Activated CD8-positive, alpha-beta memory T cell treated with anti-CD3 and anti-CD28 coated beads, Interleukin-2, amount 50 U/mL, for 1 hour (primary cell): ENCODE data around the gene PKIB.

Experiments
- DNase-seq: peaks from one replicate; pipeline ENCODE4 v3.0.0-alpha.2; 2020; ENCODE audit errors: extremely low read depth

Gene PKIB

DNA sequence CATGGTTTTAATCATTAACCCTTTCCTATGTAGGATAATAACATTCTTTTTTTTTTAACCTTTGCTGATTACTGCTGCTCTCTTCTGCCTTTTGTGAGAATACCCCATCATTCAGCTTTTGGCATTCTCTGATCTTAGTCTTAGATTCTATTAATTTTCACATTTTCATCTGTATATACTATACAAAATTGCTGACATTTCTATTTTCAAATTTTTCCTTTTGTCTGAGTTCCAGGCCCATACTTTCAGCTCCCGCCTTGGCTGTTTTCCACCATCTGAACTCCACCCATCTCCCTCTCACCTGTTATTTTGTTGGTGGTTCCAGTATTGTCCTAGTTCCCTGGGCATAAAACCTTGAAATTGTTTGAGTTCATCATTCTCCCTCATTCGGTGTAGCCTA, 59.2 kb downstream of the PKIB start:
- DNase-seq, result no peak

DNA sequence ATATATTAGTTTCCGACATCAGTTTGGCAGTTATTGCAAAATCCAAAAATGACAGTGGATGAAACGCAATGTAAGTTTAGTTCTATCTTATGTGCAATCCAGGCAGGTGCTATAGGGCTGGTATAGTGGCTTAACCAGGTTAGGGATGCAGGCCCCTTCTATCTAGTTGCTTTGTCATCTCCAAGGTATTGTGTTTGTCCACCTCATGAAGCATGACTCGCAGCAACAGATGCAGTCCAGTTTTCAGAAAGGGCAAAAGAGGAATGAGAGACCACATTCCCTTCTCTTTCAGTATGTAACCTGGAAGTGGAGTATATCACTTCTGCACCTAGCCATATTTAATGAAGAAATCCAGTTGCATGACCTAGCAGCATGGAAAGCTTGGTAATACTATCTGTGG, 59.7 kb downstream of the PKIB start:
- no peak for DNase-seq

DNA sequence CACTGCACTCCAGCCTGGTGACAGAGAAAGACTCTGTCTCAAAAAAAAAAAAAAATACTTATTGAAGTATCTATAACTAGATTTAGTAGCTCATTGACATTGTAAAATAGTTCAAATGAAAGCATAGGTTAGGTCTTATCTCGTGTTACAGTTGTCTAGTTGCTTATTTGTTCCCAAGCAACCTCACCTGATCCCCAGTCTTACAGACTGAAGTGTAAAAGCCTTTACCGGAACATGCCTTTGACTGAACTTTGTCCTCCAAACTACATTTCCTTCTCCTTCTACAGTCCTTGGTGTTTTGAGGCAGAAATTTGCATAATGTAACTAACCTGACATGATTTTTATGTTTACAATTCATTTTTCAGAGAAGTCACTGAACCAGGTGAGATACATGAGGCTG, 61.0 kb downstream of the PKIB start:
- no peak for DNase-seq

DNA sequence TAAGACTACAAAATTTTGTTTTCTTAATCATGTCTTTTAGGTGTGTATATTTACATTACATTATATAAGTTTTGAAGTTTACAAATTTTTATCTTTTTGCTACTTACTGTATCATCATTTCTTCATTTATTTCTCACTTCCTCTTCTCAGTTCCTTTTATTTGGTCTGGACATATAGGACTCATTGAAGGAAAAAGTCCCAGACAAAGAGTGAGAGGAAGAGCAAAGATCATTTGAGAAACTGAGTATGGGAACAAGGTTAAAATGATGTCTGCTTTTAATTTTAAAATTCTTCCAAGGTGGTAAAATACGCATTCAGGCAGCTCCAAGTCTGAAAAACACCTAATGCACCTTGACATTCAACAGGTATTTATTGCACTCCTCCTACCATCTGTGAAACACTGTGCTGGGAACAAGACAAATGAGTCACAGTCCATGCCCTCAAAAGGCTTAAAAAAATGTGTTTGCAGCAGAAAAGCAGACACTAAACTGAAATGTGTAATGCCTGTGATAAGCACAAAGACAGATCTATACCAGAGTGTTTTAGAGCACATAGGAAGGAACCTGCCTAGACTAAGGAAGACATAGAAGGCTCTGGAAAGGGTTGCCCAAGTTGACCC, 63.2 kb downstream of the PKIB start:
- no peak for DNase-seq

DNA sequence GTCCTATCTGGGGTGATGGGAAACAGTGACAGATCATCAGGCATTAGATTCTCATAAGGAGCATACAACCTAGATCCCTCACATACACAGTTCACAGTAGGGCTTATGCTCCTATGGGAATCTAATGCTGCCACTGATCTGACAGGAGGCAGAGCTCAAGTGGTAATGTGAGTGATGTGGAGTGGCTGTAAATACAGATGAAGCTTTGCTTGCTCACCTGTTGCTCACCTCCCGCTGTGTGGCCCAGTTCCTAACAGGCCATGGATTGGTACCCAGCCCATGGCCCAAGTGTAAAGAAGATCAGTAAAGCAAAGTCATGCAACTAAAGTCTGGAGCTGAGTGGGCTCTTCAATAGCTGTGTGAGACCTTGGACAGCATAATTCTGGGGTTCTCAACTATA, 65.9 kb downstream of the PKIB start:
- no peak for DNase-seq

DNA sequence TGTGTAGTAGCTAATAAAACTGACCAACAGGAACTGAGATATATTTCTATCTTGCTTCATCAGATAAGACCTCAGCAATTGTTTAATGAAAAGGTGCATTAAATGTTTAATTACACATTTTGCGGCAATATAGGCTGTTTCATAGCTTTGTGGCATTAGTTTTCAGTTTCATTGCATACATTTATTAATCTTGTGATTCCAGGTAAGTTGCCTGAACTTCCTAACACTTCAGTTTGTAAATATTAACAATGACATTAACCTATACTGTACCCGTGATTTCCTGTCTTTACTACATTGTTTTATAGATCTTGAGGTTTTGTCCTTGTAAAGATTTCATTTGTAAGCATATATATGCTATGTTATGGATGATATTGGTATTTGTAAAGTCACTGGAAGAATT, 66.5 kb downstream of the PKIB start:
- no peak for DNase-seq

DNA sequence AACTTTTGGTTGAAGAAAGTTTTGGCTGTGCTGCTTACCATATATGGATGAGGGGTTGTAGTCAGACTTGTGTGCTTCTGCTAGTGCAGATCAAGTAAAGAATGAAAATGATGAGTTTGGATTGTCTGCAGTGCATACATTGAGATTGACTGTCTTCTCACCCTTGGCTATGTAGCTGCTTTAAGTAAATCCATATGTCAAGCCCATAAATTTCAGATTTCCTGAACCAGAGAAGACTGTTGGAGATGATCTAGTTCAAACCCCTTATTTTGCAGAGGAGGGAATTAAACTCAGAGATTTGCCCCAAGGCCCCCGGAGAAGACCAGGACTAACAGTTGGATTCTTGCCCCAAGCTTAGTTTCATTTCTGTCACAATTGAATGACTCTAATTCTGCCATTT, 67.2 kb downstream of the PKIB start:
- no peak for DNase-seq

DNA sequence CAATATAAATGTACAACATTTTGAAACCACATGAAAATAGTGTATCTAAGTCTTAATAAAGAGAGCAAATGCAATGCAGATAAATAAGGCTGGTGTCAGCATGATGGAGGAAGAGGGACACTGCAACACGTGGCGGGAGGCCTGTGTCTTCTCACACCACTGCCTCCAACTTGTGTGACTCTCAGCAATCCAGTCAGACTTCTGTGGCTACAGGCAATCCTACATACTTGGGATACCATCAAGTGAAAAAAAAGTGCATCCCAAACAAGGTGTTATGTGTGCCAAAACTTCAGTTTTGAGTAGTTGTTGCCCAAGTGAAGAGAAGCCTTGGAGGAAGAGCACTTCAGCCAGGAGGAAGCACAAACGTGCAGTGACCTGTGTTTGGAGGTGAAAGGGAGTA, 68.6 kb downstream of the PKIB start:
- no peak for DNase-seq

DNA sequence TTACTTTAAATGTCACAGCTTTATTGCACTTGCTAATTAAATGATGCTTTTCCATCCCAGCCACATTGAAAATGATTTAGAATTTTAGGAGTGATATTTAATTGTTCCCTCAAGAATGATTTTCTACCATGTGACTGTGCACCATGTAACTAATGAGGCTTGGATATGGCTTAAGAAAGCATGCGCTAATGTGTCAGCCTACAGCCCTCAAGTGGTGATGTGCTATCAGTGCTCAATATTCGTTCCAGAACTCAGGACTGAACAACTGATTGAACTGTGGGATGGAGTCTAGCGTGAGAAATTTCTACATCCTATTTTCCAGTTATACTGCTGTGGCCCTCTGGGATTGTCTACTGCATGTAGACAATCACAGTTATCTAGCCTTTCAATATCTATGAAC, 71.5 kb downstream of the PKIB start:
- no peak for DNase-seq

DNA sequence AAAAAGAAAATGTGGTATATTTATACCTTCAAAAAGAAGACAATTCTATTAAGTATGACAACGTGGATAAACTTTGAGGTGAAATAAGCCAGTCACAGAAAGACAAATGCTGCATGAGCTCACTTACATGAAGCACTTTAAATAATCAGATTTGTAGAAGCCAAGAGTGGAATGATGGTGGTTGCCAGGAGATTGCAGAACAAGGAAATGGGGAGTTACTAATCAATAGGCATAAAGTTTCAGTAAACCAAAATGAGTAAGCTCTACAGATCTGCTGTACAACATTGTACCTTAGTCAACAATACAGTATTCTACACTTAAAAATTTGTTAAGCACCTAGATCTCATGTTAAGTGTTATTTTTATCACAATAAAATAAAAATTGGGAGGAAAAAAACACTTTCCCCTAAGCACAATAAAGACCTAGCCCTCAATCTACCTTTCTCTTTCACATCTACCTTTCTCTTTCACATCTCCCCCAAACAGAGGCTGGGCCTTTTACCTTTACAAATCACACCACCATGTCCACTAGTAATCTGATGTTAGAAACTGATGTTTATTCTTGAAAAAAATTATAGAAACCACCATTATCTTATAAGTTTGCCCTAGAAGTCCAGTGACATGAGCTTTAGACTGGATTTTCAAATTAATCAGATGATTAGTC, 73.9 kb downstream of the PKIB start:
- no peak for DNase-seq

DNA sequence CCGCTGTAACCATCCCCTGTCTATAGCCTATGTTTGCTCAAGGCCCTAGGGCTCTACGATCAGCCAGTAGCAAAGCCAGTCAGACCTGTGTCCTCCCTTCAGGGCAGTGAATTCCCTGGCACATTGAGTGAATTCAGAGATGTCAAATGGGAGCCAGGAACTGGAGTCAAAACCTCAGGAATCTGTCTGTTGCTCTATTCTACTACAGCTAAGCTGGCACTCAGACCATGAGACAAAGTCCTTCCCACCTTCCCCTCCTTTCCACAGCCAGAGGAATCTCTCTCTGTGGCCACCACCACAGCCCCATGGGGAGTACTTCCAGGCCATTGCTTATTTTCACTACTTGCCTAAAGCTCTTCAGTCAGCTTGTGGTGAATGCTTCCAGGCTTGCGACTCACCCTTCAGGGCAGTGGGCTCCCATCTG, 82.0 kb downstream of the PKIB start:
- no peak for DNase-seq

DNA sequence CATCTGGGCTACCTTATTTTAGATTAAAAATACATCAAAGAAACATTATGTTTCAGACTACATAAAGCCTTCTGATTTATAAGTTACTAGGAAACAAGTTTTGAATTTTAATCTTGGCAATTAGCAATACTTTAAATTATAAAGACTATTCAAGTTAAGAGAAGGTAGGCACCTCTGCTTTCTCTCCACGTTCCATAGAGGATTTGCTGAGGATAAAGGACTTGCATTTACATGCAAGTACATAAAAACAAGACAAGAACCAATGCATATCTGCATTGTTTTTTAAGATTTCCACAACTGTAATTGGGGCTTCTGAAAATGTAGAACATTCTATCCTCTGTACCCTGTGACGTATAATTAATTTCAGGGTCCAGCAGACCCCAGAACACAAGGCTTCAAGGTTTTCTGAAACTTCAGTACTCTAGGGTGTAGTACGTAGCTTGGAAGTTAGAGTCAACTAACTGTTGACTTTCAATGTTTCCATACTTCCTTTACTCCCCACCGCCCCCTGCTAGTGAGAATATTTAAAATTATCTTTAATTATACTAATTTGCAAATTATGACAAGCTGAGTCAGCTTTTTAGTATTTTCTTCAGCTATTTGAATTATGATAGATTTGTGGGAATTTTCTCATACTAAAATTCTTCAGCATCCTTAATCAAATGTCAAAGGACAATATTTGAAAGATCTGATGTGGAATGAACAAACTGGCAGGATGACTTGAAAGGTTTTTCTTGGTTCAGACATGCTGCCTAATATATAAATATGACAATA, 82.8 kb downstream of the PKIB start:
- no peak for DNase-seq

DNA sequence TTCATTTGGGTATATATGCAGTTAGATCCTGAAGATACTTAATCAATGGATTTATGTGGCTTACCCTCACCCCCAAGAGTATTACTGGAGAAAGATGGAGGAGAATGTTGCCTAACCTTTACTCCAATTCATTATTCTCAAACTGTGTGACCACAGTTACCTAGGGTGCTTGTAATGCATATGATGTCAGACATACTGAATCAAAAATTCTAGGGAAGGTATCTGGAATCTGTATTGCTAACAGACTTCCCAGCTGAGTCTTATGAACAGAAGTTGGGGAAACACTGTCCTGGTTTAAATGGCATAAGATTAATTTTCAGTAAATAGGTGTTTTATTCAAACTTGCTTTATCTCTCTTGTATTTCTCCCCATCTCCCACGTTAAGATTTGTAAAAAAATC, 83.9 kb downstream of the PKIB start:
- no peak for DNase-seq

DNA sequence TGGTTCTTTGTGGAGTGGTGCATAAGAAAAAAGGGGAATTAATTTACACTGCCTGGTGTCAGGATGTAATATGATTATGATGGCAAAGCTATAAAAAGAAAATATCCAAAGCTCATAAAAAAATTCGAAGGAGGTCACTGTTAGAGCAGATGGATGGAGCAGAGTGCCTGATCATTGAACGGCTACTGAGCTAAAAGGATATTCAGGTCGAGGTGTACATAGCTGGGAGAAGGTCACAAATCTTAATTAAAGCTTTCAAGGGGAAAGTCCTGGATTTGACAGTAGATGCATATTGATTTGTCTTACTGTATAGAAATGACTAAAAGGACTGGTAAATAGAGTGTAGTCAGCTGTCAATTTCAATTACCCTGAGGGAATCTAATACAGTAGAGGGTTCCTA, 84.4 kb downstream of the PKIB start:
- DNase-seq, result no peak

DNA sequence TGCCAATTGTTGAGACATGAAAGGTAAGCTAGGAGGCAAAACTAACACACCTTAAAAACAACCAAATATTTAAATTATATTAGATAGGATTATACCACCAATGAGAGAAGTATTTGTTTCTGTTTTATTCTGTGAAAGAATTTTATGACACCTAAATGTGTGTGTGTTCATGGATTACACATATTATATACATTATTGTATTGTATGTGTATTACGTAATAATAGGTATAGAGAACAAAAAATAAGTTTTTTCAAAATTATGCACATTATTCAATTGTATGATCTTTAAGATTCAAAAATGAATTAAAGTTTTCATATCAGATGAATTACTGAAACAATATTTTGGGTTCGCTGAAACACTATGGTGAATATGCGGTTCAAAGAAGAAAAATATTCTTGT, 85.0 kb downstream of the PKIB start:
- DNase-seq, result no peak

DNA sequence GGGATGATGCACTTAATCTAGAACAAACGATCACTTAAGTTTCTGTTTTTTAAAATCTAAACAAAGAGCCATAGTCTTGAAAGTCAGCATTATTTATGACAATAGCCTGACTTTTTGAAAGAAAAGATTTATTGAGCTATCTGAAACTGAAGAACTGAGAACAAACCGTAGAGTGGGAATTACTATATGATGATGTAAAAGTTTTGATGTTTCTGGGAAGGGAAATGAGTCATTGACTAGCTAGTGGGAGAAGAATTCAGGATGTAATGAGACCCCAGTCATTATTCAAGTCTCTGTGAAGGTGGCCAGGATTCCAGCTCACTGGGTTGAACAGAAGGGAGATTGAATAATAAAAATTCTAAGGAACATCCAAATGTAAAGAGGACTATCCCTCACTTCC, 85.9 kb downstream of the PKIB start:
- DNase-seq, result no peak

DNA sequence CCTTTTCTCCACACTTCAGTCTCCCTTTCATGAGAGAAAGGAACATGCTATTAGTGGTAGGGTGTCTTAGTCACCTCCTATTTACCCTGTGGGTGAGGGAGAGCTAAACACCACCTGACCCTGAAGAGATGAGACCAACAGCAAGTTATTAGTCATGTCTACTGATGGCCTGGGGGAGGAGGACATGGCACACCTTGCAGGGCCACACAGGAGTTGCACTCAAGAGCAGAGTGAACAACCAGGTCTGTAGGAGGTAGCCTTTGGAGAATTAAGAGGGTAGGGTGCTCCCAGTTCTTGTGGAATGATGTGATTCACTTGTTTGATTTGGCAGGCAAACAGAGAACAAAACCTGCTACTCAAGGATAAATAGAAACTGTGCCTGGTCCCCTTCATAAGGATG, 86.6 kb downstream of the PKIB start:
- no peak for DNase-seq

DNA sequence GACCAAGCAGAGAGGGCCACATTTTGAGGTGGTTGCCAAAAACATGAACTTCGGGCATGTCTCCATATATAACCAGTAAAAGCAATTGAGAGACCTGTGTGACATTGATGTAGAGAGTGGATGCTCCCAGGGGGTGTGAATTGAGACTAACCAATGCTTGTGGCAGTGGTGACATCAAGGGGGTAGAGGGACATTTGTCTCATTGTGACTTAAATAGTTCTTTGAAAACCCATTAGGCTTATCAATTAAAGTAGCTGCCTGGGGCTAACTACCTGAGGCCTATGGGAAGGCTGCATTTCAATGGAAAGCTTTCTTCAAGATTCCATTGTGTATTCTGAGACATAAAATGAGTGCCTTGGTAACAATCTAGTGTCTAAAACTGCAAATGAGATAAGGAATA, 87.3 kb downstream of the PKIB start:
- DNase-seq, result no peak

DNA sequence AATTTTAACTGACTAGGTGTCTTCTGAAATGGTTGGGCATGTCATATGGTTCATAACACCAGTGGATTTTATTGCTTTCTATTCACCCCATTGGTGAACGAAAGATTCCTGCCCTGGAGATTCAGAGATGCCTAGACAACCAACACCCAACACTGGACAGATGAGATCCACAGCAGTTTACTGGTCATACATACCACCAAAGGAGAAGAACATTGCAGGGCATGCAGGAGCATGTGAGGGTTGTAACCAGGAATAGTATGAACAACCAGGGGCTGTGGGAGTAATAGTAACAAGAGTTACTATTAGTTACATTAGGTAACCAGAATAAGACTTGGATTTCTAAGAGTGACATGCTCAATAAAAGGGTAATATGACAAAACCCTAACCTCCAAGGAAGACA, 91.5 kb downstream of the PKIB start:
- DNase-seq, result no peak

DNA sequence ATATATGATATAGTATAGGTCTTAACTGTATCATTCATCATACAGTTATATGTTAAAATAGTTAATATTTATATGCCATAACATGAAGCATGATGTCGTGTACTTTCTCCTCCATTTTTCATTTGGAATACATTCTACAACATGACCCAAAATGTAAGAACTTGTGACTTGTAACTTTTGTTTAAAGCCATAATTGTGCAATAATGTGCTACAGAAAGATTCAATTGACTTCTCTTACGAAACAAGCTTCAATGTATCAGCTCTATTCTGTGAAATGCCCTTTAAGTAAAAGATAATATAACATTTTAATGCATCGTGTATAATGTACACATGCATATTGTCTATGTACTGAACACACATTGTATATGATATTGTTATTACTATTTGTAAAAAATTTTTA, 92.6 kb downstream of the PKIB start:
- DNase-seq, result no peak

DNA sequence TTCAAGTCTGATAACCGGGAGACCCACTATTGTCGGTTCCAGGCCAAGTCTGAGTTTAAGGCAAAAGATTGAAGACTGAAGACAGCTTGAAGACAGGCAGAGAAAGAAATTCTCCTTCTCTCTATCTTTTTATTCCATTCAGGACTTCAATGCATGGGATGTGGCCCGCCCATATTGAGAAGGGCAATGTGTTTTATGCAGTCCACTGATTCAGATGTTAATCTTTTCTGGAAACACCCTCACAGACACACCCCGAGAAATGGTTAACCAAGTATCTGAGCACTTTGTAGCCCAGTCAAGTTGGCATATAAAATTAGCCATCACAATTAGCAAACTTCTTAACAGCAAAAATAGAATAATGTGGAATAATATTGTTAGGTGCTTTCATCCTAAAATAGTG, 93.9 kb downstream of the PKIB start:
- no peak for DNase-seq

DNA sequence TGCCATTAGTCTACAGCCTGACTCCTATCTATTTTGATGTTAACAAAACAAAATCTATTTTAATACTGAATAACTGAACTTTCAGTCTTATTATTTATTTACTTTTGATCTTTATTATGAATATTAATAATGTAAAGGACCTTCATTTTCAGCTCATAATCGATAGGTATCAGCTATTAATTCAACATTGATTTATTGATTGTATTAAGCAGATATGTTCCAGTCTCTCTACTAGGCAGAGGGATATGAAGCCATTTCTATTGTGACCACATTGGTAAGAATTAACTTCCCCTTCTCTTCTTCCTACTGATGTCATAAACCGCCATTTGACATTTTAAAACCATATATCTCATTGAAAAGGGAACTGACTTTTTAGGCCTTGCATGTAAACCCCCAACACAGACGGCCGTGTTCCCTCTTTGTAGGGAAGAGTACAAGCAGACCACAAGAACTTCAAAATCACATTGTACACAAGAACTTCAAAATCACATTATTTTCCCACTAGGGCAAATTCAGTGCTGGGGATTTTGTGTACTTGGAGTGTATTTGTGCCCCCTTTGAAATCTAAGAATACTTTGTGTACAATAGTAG, 99.8 kb downstream of the PKIB start:
- DNase-seq, result no peak
